Nephron (organoid): ENCODE results near the gene MUC2.

ENCODE experiments used
- H3K27ac Mint-ChIP-seq, 3 experiments: 2 replicates each; pipeline ENCODE4 v1.8.0; 2020; ENCODE audit warnings: mixed read lengths in 3 of 3, mild to moderate bottlenecking in 2 of 3, moderate library complexity in 1 of 3
- H3K27me3 Mint-ChIP-seq: 2 replicates; pipeline ENCODE4 v1.8.0; 2021; ENCODE audit warnings: low read depth, mild to moderate bottlenecking, moderate library complexity, mixed read lengths
- H3K36me3 Mint-ChIP-seq: 2 replicates; pipeline ENCODE4 v1.8.0; 2020; ENCODE audit warnings: low read depth, mixed read lengths
- H3K4me1 Mint-ChIP-seq: 2 replicates; pipeline ENCODE4 v1.8.0; 2020; ENCODE audit warnings: mixed read lengths
- H3K4me3 Mint-ChIP-seq, 3 experiments: 2 replicates each; pipeline ENCODE4 v1.8.0; 2020; ENCODE audit warnings: mild to moderate bottlenecking in 3 of 3, mixed read lengths in 3 of 3, moderate library complexity in 2 of 3
- H3K9me3 Mint-ChIP-seq: 2 replicates; pipeline ENCODE4 v1.8.0; 2020; ENCODE audit warnings: mixed read lengths
- CTCF ChIP-seq, 3 experiments: fragments of 200-600 bp; sonication (generic); IDR thresholded peaks; one replicate each; pipeline ENCODE4 v1.5.0; 2021; ENCODE audit warnings: antibody characterized with exemption in 3 of 3; ENCODE audit not compliant: unreplicated experiment in 3 of 3

MUC2 gene

GRCh38 chr11:1035577-1036283, 38.9 kb upstream of the MUC2 start:
- no peak for TF ChIP-seq CTCF (IDR thresholded peaks at IDR 0.05; ENCODE audit: unreplicated experiment in 3 of 3)
- Mint-ChIP-seq H3K27ac (no peak overlapping the region), H3K4me1 (no peaks in the 10 kb centered on the region), H3K36me3 (no peaks in the 10 kb centered on the region), H3K4me3 (no peak overlapping the region), H3K27me3 (no peaks in the 10 kb centered on the region), H3K9me3 (no peaks in the 10 kb centered on the region)

- Mint-ChIP-seq H3K27me3 (no peaks in the 10 kb centered on the region), H3K9me3 (no peaks in the 10 kb centered on the region), H3K36me3 (no peaks in the 10 kb centered on the region), H3K4me3 (no peak within 1 kb of the TSS), H3K27ac (no peak within 1 kb of the TSS), H3K4me1 (no peaks in the 10 kb centered on the region)
- no peak for TF ChIP-seq CTCF (IDR thresholded peaks at IDR 0.05; ENCODE audit: unreplicated experiment in 3 of 3)
These were observed 38.3 kb upstream of the MUC2 start, which contains the start of gene MUC6 for GRCh38 chr11:1036303-1036923. Gene MUC6, minus strand, starts transcription at chr11:1036718. Its CDS starts 63 bp downstream, at chr11:1036655.

GRCh38 chr11:1036931-1037330, 37.7 kb upstream of the MUC2 start:
- Mint-ChIP-seq H3K27me3 (no peaks in the 10 kb centered on the region), H3K36me3 (no peaks in the 10 kb centered on the region)
- TF ChIP-seq CTCF (IDR thresholded peaks at IDR 0.05; ENCODE audit: unreplicated experiment in 3 of 3) = no peak

GRCh38 chr11:1037506-1038055, 37.1 kb upstream of the MUC2 start:
- Mint-ChIP-seq H3K9me3 (no peaks in the 10 kb centered on the region), H3K27me3 (no peaks in the 10 kb centered on the region), H3K36me3 (no peaks in the 10 kb centered on the region), H3K4me3 (no peak overlapping the region), H3K27ac (no peak overlapping the region), H3K4me1 (no peaks in the 10 kb centered on the region)
- TF ChIP-seq CTCF (IDR thresholded peaks at IDR 0.05; ENCODE audit: unreplicated experiment in 3 of 3) = no peak

More at GRCh38 chr11:1036931-1037330, 37.7 kb upstream of the MUC2 start:
- H3K4me3 Mint-ChIP-seq = no peak overlapping the region
- H3K9me3 Mint-ChIP-seq = no peaks in the 10 kb centered on the region
- no peak overlapping the region for H3K27ac Mint-ChIP-seq
- H3K4me1 Mint-ChIP-seq = no peaks in the 10 kb centered on the region

GRCh38 chr11:1038361-1038760, 36.3 kb upstream of the MUC2 start:
- no peak for TF ChIP-seq CTCF (IDR thresholded peaks at IDR 0.05; ENCODE audit: unreplicated experiment in 3 of 3)
- Mint-ChIP-seq H3K27ac (no peak overlapping the region), H3K4me1 (no peaks in the 10 kb centered on the region), H3K9me3 (no peaks in the 10 kb centered on the region), H3K36me3 (no peaks in the 10 kb centered on the region), H3K4me3 (no peak overlapping the region), H3K27me3 (no peaks in the 10 kb centered on the region)
